ENCODE results near the gene CDHR3.

Gene CDHR3

DNA sequence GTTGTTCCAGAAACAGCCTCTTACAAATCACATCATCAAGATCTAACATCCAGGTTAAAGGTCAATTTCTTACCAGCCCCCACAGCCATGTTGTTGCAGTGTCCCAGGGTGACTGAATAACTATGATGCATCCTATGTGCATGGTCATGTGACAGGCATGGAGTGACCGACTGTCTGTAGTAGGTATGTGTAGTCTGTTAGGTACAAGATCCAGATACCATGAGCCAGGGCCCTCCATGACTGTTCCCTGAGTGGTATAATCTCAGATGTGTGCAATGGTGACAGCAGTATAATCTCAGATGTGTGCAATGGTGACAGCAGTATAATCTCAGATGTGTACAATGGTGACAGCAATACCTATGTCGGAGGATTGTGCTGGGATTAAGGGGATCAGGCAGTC is 8.8 kb downstream of the CDHR3 start (continued):
- TF ChIP-seq, protein P1, sequence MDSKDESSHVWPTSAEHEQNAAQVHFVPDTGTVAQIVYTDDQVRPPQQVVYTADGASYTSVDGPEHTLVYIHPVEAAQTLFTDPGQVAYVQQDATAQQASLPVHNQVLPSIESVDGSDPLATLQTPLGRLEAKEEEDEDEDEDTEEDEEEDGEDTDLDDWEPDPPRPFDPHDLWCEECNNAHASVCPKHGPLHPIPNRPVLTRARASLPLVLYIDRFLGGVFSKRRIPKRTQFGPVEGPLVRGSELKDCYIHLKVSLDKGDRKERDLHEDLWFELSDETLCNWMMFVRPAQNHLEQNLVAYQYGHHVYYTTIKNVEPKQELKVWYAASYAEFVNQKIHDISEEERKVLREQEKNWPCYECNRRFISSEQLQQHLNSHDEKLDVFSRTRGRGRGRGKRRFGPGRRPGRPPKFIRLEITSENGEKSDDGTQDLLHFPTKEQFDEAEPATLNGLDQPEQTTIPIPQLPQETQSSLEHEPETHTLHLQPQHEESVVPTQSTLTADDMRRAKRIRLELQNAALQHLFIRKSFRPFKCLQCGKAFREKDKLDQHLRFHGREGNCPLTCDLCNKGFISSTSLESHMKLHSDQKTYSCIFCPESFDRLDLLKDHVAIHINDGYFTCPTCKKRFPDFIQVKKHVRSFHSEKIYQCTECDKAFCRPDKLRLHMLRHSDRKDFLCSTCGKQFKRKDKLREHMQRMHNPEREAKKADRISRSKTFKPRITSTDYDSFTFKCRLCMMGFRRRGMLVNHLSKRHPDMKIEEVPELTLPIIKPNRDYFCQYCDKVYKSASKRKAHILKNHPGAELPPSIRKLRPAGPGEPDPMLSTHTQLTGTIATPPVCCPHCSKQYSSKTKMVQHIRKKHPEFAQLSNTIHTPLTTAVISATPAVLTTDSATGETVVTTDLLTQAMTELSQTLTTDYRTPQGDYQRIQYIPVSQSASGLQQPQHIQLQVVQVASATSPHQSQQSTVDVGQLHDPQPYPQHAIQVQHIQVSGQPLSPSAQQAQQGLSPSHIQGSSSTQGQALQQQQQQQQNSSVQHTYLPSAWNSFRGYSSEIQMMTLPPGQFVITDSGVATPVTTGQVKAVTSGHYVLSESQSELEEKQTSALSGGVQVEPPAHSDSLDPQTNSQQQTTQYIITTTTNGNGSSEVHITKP (tag by site-specific recombination; IDR thresholded peaks at IDR 0.05): no peak
- TF ChIP-seq, protein P2, sequence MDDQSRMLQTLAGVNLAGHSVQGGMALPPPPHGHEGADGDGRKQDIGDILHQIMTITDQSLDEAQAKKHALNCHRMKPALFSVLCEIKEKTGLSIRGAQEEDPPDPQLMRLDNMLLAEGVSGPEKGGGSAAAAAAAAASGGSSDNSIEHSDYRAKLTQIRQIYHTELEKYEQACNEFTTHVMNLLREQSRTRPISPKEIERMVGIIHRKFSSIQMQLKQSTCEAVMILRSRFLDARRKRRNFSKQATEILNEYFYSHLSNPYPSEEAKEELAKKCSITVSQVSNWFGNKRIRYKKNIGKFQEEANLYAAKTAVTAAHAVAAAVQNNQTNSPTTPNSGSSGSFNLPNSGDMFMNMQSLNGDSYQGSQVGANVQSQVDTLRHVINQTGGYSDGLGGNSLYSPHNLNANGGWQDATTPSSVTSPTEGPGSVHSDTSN (CRISPR knock-in tag; IDR thresholded peaks at IDR 0.05): no peak
- TF ChIP-seq, protein P3, sequence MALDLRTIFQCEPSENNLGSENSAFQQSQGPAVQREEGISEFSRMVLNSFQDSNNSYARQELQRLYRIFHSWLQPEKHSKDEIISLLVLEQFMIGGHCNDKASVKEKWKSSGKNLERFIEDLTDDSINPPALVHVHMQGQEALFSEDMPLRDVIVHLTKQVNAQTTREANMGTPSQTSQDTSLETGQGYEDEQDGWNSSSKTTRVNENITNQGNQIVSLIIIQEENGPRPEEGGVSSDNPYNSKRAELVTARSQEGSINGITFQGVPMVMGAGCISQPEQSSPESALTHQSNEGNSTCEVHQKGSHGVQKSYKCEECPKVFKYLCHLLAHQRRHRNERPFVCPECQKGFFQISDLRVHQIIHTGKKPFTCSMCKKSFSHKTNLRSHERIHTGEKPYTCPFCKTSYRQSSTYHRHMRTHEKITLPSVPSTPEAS (tag by site-specific recombination; IDR thresholded peaks at IDR 0.05): no peak
- TF ChIP-seq ZNF48 (tag by site-specific recombination; IDR thresholded peaks at IDR 0.05): no peak

DNA sequence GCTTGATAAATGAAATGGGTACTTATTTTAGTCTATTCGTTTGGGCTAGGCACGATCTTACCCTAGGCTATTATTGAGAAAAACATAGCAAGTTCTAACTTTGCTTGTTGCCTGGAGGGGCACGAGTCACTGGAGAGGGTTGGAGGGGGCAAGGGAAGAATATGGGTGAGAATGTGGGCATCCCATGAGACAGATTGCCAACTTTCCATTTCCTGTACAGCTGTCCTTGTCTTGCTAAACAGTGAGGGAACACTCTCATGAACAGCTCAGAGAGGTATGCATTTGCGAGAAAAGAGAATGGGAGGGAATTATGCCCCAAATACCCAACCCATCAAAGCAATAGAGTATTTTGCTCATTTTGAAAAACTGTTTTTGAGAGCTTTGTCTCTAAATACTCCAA is 9.2 kb downstream of the CDHR3 start:
- Histone ChIP-seq H3K4me3 (ENCODE audit: low read depth, low read length) (no peak overlapping the region), H3K9me3 (ENCODE audit: control insufficient read depth, insufficient read depth, low read depth, low read length) (no peaks in the 10 kb centered on the region), H3K4me1 (ENCODE audit: control insufficient read depth, insufficient read depth, low read length) (no peaks in the 10 kb centered on the region), H3K27ac (ENCODE audit: extremely low read depth, low read depth, low read length) (no peak overlapping the region), H3K36me3 (ENCODE audit: control insufficient read depth in 2 of 2, insufficient read depth in 1 of 2, low read length in 2 of 2) (no peaks in the 10 kb centered on the region)
- no peak for TF ChIP-seq ZNF658 (tag by site-specific recombination; IDR thresholded peaks at IDR 0.05)
- no peak for TF ChIP-seq ZNF132 (tag by site-specific recombination; IDR thresholded peaks at IDR 0.05; ENCODE audit: borderline replicate concordance)
- no peak for TF ChIP-seq ZBTB8A (tag by site-specific recombination; IDR thresholded peaks at IDR 0.05)
- TF ChIP-seq, protein P4, sequence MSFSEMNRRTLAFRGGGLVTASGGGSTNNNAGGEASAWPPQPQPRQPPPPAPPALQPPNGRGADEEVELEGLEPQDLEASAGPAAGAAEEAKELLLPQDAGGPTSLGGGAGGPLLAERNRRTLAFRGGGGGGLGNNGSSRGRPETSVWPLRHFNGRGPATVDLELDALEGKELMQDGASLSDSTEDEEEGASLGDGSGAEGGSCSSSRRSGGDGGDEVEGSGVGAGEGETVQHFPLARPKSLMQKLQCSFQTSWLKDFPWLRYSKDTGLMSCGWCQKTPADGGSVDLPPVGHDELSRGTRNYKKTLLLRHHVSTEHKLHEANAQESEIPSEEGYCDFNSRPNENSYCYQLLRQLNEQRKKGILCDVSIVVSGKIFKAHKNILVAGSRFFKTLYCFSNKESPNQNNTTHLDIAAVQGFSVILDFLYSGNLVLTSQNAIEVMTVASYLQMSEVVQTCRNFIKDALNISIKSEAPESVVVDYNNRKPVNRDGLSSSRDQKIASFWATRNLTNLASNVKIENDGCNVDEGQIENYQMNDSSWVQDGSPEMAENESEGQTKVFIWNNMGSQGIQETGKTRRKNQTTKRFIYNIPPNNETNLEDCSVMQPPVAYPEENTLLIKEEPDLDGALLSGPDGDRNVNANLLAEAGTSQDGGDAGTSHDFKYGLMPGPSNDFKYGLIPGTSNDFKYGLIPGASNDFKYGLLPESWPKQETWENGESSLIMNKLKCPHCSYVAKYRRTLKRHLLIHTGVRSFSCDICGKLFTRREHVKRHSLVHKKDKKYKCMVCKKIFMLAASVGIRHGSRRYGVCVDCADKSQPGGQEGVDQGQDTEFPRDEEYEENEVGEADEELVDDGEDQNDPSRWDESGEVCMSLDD (tag by site-specific recombination; IDR thresholded peaks at IDR 0.05): no peak
- TF ChIP-seq ZFP69B (tag by site-specific recombination; IDR thresholded peaks at IDR 0.05): no peak
- TF ChIP-seq, protein P5, sequence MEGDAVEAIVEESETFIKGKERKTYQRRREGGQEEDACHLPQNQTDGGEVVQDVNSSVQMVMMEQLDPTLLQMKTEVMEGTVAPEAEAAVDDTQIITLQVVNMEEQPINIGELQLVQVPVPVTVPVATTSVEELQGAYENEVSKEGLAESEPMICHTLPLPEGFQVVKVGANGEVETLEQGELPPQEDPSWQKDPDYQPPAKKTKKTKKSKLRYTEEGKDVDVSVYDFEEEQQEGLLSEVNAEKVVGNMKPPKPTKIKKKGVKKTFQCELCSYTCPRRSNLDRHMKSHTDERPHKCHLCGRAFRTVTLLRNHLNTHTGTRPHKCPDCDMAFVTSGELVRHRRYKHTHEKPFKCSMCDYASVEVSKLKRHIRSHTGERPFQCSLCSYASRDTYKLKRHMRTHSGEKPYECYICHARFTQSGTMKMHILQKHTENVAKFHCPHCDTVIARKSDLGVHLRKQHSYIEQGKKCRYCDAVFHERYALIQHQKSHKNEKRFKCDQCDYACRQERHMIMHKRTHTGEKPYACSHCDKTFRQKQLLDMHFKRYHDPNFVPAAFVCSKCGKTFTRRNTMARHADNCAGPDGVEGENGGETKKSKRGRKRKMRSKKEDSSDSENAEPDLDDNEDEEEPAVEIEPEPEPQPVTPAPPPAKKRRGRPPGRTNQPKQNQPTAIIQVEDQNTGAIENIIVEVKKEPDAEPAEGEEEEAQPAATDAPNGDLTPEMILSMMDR (tag by site-specific recombination; IDR thresholded peaks at IDR 0.05): no peak
- TF ChIP-seq TRIM28 (IDR thresholded peaks at IDR 0.05; ENCODE audit: borderline replicate concordance, low read length): no peak
- TF ChIP-seq, protein P6, sequence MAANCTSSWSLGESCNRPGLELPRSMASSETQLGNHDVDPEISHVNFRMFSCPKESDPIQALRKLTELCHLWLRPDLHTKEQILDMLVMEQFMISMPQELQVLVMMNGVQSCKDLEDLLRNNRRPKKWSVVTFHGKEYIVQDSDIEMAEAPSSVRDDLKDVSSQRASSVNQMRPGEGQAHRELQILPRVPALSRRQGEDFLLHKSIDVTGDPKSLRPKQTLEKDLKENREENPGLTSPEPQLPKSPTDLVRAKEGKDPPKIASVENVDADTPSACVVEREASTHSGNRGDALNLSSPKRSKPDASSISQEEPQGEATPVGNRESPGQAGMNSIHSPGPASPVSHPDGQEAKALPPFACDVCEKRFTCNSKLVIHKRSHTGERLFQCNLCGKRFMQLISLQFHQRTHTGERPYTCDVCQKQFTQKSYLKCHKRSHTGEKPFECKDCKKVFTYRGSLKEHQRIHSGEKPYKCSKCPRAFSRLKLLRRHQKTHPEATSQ (tag by site-specific recombination; IDR thresholded peaks at IDR 0.05): no peak
- TF ChIP-seq ZNF391 (tag by site-specific recombination; IDR thresholded peaks at IDR 0.05; ENCODE audit: borderline replicate concordance, low read depth): no peak
- TF ChIP-seq ZNF624 (tag by site-specific recombination; IDR thresholded peaks at IDR 0.05): no peak
- TF ChIP-seq ZNF571 (tag by site-specific recombination; IDR thresholded peaks at IDR 0.05): no peak
- no peak for TF ChIP-seq ZNF184 (tag by site-specific recombination; IDR thresholded peaks at IDR 0.05)
- no peak for TF ChIP-seq KLF16 (tag by site-specific recombination; IDR thresholded peaks at IDR 0.05)
- TF ChIP-seq, protein P7, sequence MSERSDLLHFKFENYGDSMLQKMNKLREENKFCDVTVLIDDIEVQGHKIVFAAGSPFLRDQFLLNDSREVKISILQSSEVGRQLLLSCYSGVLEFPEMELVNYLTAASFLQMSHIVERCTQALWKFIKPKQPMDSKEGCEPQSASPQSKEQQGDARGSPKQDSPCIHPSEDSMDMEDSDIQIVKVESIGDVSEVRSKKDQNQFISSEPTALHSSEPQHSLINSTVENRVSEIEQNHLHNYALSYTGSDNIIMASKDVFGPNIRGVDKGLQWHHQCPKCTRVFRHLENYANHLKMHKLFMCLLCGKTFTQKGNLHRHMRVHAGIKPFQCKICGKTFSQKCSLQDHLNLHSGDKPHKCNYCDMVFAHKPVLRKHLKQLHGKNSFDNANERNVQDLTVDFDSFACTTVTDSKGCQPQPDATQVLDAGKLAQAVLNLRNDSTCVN (tag by site-specific recombination; optimal IDR thresholded peaks at IDR 0.05): no peak
- CTCF ChIA-PET: interaction anchor here (0.6 kb wide), 2 partner anchors 94 to 98 kb away, joined by 3 read pairs; no protein-coding TSS in a partner anchor
- POLR2A ChIA-PET: no interaction called here

Data from HEK293 (cell line).